NCI-H2227 (cell line): ENCODE results near the gene BPTF.
"Not testable (repeated sequence)": the region's sequence is repeated elsewhere in the genome, so short reads cannot be mapped to it uniquely, and the experiment has no call there.

Experiments
- DNase-seq: peaks from one replicate; lab custom pipeline; 2025; ENCODE audit not compliant: unreplicated experiment; lab: John Stamatoyannopoulos, UW

Gene BPTF

GRCh38 chr17:67998466-67998865, 173.2 kb downstream of the BPTF start:
- DNase-seq = no peak

- no peak for DNase-seq
Observed at GRCh38 chr17:67999291-67999911, 174.1 kb downstream of the BPTF start.

- DNase-seq = no peak
Observed at GRCh38 chr17:68004201-68004600, 178.9 kb downstream of the BPTF start.

GRCh38 chr17:68006797-68007196, 181.5 kb downstream of the BPTF start:
- no peak for DNase-seq

- DNase-seq = no peak
Observed at GRCh38 chr17:68011199-68011665, 185.9 kb downstream of the BPTF start.

- DNase-seq = no peak
Observed at GRCh38 chr17:68013385-68013784, 188.1 kb downstream of the BPTF start.

GRCh38 chr17:68015081-68015723, 189.9 kb downstream of the BPTF start:
- no peak for DNase-seq

GRCh38 chr17:68016838-68017237, 191.5 kb downstream of the BPTF start:
- DNase-seq = no peak

- not testable (repeated sequence) for DNase-seq
Observed at GRCh38 chr17:68018493-68018892, 193.2 kb downstream of the BPTF start.

GRCh38 chr17:68019336-68019674, 194.0 kb downstream of the BPTF start:
- peak; percentile 43 for DNase-seq

GRCh38 chr17:68019675-68020408, 194.5 kb downstream of the BPTF start:
- DNase-seq = peak; percentile 98

GRCh38 chr17:68020409-68020756, 195.1 kb downstream of the BPTF start:
- DNase-seq = no peak

GRCh38 chr17:68020791-68021190, 195.5 kb downstream of the BPTF start:
- not testable (repeated sequence) for DNase-seq

- DNase-seq = no peak
Observed at GRCh38 chr17:68021963-68022362, 196.7 kb downstream of the BPTF start.

- DNase-seq = not testable (repeated sequence)
Observed at GRCh38 chr17:68022547-68022946, 197.2 kb downstream of the BPTF start.

- DNase-seq = no peak
Observed at GRCh38 chr17:68029512-68030215, 204.4 kb downstream of the BPTF start.
